PC-3 (cell line): ENCODE measurements around the gene CPHXL. TPM values are rescaled to one million over a fixed set of nuclear protein-coding genes. Genes with fewer than 3 reads are reported as not detected.

Experiments
- ATAC-seq: fragments of 200-7000 bp; cut with Tn5 transposase; 2 replicates; pipeline ENCODE4 v1.9.1; 2020; ENCODE audit warnings: mild to moderate bottlenecking, moderate library complexity
- BruUV-seq: library from RNA; stranded (reverse); fragments of 400-500 nt; replicated peaks from 2 replicates; lab custom pipeline; 2021; lab: Mats Ljungman, UMichigan
- CTCF ChIA-PET: fragments of 300-600 bp; sonication (Branson Sonifier 250); formaldehyde crosslinking; loops from one replicate; lab custom pipeline; 2022; ENCODE audit warnings: antibody characterized with exemption; lab: Charles Lee
- POLR2A ChIA-PET: fragments of 300-600 bp; sonication (Branson Sonifier 250); formaldehyde crosslinking; loops from one replicate; lab custom pipeline; 2022; ENCODE audit warnings: antibody characterized with exemption; ENCODE audit not compliant: unreplicated experiment; lab: Charles Lee
- DNase-seq: peaks from one replicate; pipeline ENCODE4 v3.0.0-alpha.2; 2015
- H2AFZ ChIP-seq: fragments of 300-600 bp; sonication (generic); 2 replicates; pipeline ENCODE4 v1.6.0; 2016; ENCODE audit warnings: antibody characterized with exemption, low read length
- H3F3A ChIP-seq: fragments of 300-600 bp; sonication (generic); one replicate; pipeline ENCODE4 v1.6.0; 2017; ENCODE audit warnings: antibody characterized with exemption, low read length, control low read depth, mild to moderate bottlenecking; ENCODE audit not compliant: unreplicated experiment
- H3K27ac ChIP-seq: fragments of 300-600 bp; sonication (generic); 2 replicates; pipeline ENCODE4 v1.5.1; 2016; ENCODE audit warnings: mild to moderate bottlenecking, low read length
- H3K27me3 ChIP-seq: fragments of 300-600 bp; sonication (generic); 2 replicates; pipeline ENCODE4 v1.6.1; 2016; ENCODE audit warnings: low read length, mixed read lengths
- H3K36me3 ChIP-seq: fragments of 300-600 bp; sonication (generic); 2 replicates; pipeline ENCODE4 v1.6.1; 2016; ENCODE audit warnings: low read depth, mixed run types, low read length, mixed read lengths
- H3K4me1 ChIP-seq: fragments of 300-600 bp; sonication (generic); 2 replicates; pipeline ENCODE4 v1.5.1; 2016; ENCODE audit warnings: low read length; ENCODE audit not compliant: insufficient read depth
- H3K4me2 ChIP-seq: fragments of 300-600 bp; sonication (generic); 2 replicates; pipeline ENCODE4 v1.6.0; 2016; ENCODE audit warnings: low read length
- H3K4me3 ChIP-seq: fragments of 300-600 bp; sonication (generic); 2 replicates; pipeline ENCODE4 v1.5.1; 2016; ENCODE audit warnings: mild to moderate bottlenecking, low read length, mixed read lengths
- H3K79me2 ChIP-seq: fragments of 300-600 bp; sonication (generic); 2 replicates; pipeline ENCODE4 v1.6.1; 2017; ENCODE audit warnings: low read length, mixed read lengths
- H3K9ac ChIP-seq: fragments of 300-600 bp; sonication (generic); 2 replicates; pipeline ENCODE4 v1.6.0; 2016; ENCODE audit warnings: mild to moderate bottlenecking, low read length
- H3K9me2 ChIP-seq: fragments of 300-600 bp; sonication (generic); replicated peaks from 2 replicates; pipeline ENCODE4 v1.6.1; 2016; ENCODE audit warnings: mixed run types, low read length, mixed read lengths
- H3K9me3 ChIP-seq: fragments of 300-600 bp; sonication (generic); 2 replicates; pipeline ENCODE4 v1.6.1; 2016; ENCODE audit warnings: low read length, mixed read lengths
- H4K20me1 ChIP-seq: fragments of 300-600 bp; sonication (generic); 2 replicates; pipeline ENCODE4 v1.6.1; 2016; ENCODE audit warnings: low read length, mixed read lengths
- EZH2 ChIP-seq: fragments of 300-600 bp; sonication (generic); IDR thresholded peaks from one replicate; pipeline ENCODE4 v1.6.1; 2017; ENCODE audit warnings: antibody characterized with exemption, mild to moderate bottlenecking, low read length; ENCODE audit not compliant: unreplicated experiment
- EZH2phosphoT487 ChIP-seq: fragments of 300-600 bp; sonication (generic); IDR thresholded peaks from 2 replicates; pipeline ENCODE4 v1.6.1; 2018; ENCODE audit warnings: mild to moderate bottlenecking, antibody characterized with exemption, low read length, borderline replicate concordance
- intact Hi-C: fragments of 100-400 bp; cut with micrococcal nuclease; formaldehyde crosslinking; loops from 2 replicates; pipeline ENCODE4 v1.9.0; 2023
- total RNA-seq: library from RNA; depleted of rRNA; stranded (reverse); fragments of >200 nt; gene quantifications from 2 replicates; pipeline ENCODE4 v1.2.3, GENCODE V29; 2014
- TF ChIP-seq, protein P1 (sequence below): fragments of 300-600 bp; sonication (generic); conservative IDR thresholded peaks from 2 replicates; pipeline ENCODE4 v1.5.1; 2017; ENCODE audit warnings: antibody characterized with exemption, low read depth, mild to moderate bottlenecking, low read length

CPHXL gene
- total RNA-seq, 1 experiment from 2014 or later: not detected

DNA sequence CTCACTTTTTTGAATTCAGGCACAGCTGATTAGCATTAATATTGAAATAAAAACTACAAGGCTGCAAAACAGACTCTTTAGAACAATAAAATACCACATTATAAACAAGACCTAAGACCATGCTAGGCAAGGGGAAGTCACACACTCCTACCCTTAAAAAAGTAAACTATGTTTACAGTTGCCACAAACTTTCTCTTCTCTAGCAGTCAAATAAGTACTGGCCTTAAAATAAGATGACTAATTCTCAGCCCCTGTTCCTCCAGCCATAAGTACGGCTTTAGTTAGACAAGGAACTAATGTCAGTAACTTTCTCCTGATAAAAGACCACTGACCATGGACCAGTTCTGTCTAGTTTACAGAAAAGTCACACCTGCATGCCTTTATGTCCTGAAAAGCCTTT lies 19.5 kb upstream of the CPHXL start:
- H3K9ac ChIP-seq: no peak overlapping the region
- DNase-seq: no peak
- no peaks in the 10 kb centered on the region for H3F3A ChIP-seq
- no TSS peak for BruUV-seq
- H3K27me3 ChIP-seq: no peaks in the 10 kb centered on the region
- H3K36me3 ChIP-seq: peaks cover 4% of the 10 kb centered on the region; the same call in 1 of the 2 replicates
- no peak overlapping the region for H2AFZ ChIP-seq
- no peak overlapping the region for H3K27ac ChIP-seq
- intact Hi-C loops: no loop called here
- no peak for ATAC-seq
- CTCF ChIA-PET: no interaction called here
- TF ChIP-seq, protein P1, sequence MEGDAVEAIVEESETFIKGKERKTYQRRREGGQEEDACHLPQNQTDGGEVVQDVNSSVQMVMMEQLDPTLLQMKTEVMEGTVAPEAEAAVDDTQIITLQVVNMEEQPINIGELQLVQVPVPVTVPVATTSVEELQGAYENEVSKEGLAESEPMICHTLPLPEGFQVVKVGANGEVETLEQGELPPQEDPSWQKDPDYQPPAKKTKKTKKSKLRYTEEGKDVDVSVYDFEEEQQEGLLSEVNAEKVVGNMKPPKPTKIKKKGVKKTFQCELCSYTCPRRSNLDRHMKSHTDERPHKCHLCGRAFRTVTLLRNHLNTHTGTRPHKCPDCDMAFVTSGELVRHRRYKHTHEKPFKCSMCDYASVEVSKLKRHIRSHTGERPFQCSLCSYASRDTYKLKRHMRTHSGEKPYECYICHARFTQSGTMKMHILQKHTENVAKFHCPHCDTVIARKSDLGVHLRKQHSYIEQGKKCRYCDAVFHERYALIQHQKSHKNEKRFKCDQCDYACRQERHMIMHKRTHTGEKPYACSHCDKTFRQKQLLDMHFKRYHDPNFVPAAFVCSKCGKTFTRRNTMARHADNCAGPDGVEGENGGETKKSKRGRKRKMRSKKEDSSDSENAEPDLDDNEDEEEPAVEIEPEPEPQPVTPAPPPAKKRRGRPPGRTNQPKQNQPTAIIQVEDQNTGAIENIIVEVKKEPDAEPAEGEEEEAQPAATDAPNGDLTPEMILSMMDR: no peak
- TF ChIP-seq EZH2phosphoT487 (no peak), EZH2 (no peak)
- no peak overlapping the region for H3K4me3 ChIP-seq
- no peak overlapping the region for H3K4me2 ChIP-seq
- H3K9me2 ChIP-seq: no peaks in the 10 kb centered on the region
- no peaks in the 10 kb centered on the region for H4K20me1 ChIP-seq
- H3K9me3 ChIP-seq: peaks cover 19% of the 10 kb centered on the region; the same call in 1 of the 2 replicates
- H3K4me1 ChIP-seq: peaks cover 8% of the 10 kb centered on the region; the same call in 1 of the 2 replicates
- no peaks in the 10 kb centered on the region for H3K79me2 ChIP-seq
- POLR2A ChIA-PET: no interaction called here

DNA sequence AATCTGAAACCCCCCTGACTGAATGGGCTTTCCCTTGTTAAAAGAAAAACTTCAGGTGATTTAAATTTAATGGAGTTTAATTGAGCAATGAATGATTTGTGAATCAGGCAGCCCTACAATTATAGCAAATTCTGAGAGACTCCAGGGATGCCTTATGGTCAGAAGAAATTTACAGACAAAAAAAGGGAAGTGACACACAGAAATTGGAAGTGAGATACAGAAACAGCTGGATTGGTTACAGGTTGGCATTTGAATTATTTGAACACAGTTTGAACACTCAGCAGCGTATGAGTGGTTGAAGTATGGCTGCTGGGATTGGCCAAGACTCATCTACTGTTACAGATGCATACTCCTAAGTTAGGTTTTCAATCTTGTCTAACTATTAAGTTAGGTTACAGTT lies 19.0 kb upstream of the CPHXL start:
- ATAC-seq (no peak), DNase-seq (no peak)
- no peaks in the 10 kb centered on the region for H3F3A ChIP-seq
- H3K36me3 ChIP-seq: peaks cover 4% of the 10 kb centered on the region; the same call in 1 of the 2 replicates
- no peak overlapping the region for H2AFZ ChIP-seq
- no peaks in the 10 kb centered on the region for H4K20me1 ChIP-seq
- no TSS peak for BruUV-seq
- no peak for TF ChIP-seq EZH2
- TF ChIP-seq, protein P1: no peak
- no peak for TF ChIP-seq EZH2phosphoT487
- no peak overlapping the region for H3K27ac ChIP-seq
- peaks cover 21% of the 10 kb centered on the region; the same call in 1 of the 2 replicates for H3K9me3 ChIP-seq
- CTCF ChIA-PET: no interaction called here
- intact Hi-C loops: no loop called here
- POLR2A ChIA-PET: no interaction called here
- H3K79me2 ChIP-seq: no peaks in the 10 kb centered on the region
- H3K27me3 ChIP-seq: no peaks in the 10 kb centered on the region
- no peaks in the 10 kb centered on the region for H3K9me2 ChIP-seq
- no peak overlapping the region for H3K4me2 ChIP-seq
- peaks cover 8% of the 10 kb centered on the region; the same call in 1 of the 2 replicates for H3K4me1 ChIP-seq
- H3K4me3 ChIP-seq: no peak overlapping the region
- H3K9ac ChIP-seq: no peak overlapping the region

DNA sequence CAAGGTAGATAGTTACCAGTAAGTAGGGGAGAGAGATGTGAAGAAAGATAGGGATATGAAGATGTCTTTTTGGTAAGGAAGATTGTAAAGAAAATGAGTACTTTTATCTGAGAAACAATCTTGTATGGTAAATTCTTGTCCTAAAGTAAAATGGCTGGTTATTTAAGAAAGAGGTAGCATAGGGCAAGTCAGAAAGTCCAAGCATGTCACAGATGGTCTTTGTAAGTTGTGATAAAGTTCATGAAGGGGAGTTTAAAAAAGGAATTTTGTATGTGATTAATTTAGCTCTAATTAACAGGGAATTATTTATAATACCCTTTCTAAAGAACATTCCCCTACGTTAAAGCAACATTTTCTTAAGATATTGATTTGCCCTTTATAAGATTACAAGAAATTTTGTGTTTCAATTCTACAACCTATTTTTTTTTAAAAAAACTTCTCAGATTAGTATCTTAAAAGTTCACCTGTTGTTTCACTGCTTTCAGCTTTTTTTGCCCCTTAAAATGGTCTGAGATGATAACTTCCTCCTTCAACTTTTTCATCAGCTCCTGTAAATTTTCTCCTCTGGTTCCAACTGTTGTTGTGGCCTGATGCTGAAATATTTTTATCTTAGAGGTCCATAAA lies 16.2 kb upstream of the CPHXL start:
- intact Hi-C loops: no loop called here
- Histone ChIP-seq H3K4me2 (no peak overlapping the region), H4K20me1 (no peaks in the 10 kb centered on the region), H3K36me3 (peaks cover 4% of the 10 kb centered on the region; the same call in 1 of the 2 replicates), H3K9ac (no peak overlapping the region), H3K4me1 (peaks cover 8% of the 10 kb centered on the region; the same call in 1 of the 2 replicates), H3K79me2 (no peaks in the 10 kb centered on the region), H3K27me3 (no peaks in the 10 kb centered on the region), H3K4me3 (no peak overlapping the region), H2AFZ (no peak overlapping the region), H3K27ac (no peak overlapping the region), H3F3A (no peaks in the 10 kb centered on the region), H3K9me3 (peaks cover 21% of the 10 kb centered on the region; the same call in 1 of the 2 replicates), H3K9me2 (no peaks in the 10 kb centered on the region)
- ChIA-PET CTCF (no interaction called here), POLR2A (no interaction called here)
- BruUV-seq: no TSS peak
- ATAC-seq: no peak
- TF ChIP-seq EZH2: no peak
- no peak for TF ChIP-seq EZH2phosphoT487
- TF ChIP-seq, protein P1: no peak
- no peak for DNase-seq
